Heart left ventricle (tissue), 13 donors: ENCODE results near the gene TFAP2D.

Experiments
- CTCF ChIP-seq, 12 donors: fragments of 200-600 bp; sonication (generic) in 4 of 12; IDR thresholded peaks; one replicate each; pipeline versions ENCODE4 v1.5.0 to v1.8.0; 2018 to 2022; ENCODE audit warnings: antibody characterized with exemption in 12 of 12, mild to moderate bottlenecking in 5 of 12
- POLR2A ChIP-seq, 2 donors: fragments of 450-650 bp; IDR thresholded peaks; one replicate each; pipeline ENCODE4 v1.6.1; 2017; ENCODE audit warnings: antibody characterized with exemption in 2 of 2, mild to moderate bottlenecking in 2 of 2, moderate library complexity in 2 of 2
- donor health status: ischemic (EF 13 %, LVEDD 7.1; RV severe dilation, severe dysfunction).
- donor health status: DM: no; HTN: yes; CAD: no.
- donor health status: DM: no; HTN: no; CAD: no.
- donor health status: ischemic (EF 25% LVEDD 6.9; RV normal size, moderate dysfunction).
- donor health status: ischemic (EF 25% LVEDD 5.7; RV mildly dilated, moderate dysfunction).
- donor health status: ischemic (EF 35%, LVEDD 5.7; RV mildly dilated, moderate dysfunction).
- donor health status: nonischemic (EF 11% LVEDD 7.7; RV severe dilation, severe dysfunction).
- donor health status: DM: yes; HTN: yes; CAD: no.
- donor health status: PGD.
- donor health status: ischemic (EF 29% LVEDD 5.4; RV normal size, mild dysfunction).
- donor health status: nonischemic (EF 23%, LVEDD 6.1; RV moderate dilation, normal function).

- TF ChIP-seq CTCF (IDR thresholded peaks at IDR 0.05) (no peak), POLR2A (IDR thresholded peaks at IDR 0.05) (no peak)
Measured at GRCh38 chr6:50822078-50822476, 108.8 kb downstream of the TFAP2D start.
